GM19328 (cell line): ENCODE measurements around the gene GAST.
"Not testable (repeated sequence)": the region's sequence is repeated elsewhere in the genome, so short reads cannot be mapped to it uniquely, and the experiment has no call there.

ENCODE experiments used
- ATAC-seq: cut with Tn5 transposase; IDR thresholded peaks from one replicate; pipeline ENCODE4 v1.9.1; 2021; ENCODE audit warnings: mild to moderate bottlenecking, moderate library complexity; ENCODE audit not compliant: unreplicated experiment

GAST gene

GRCh38 chr17:41711669-41712400, at the start of gene GAST:
TSS of gene GAST (plus strand) at chr17:41712331. CDS start at chr17:41715437, 3,106 bp downstream.
- no peak for ATAC-seq

- no peak for ATAC-seq
These were observed 48.5 kb upstream of the GAST start for GRCh38 chr17:41663451-41664171.

GRCh38 chr17:41664172-41664457, 48.0 kb upstream of the GAST start:
- ATAC-seq, result no peak

- no peak for ATAC-seq
These were observed 47.3 kb upstream of the GAST start for GRCh38 chr17:41664587-41665565.

- ATAC-seq, result peak; percentile 61
These were observed 46.4 kb upstream of the GAST start for GRCh38 chr17:41665566-41666236.

GRCh38 chr17:41666237-41666641, 45.9 kb upstream of the GAST start:
- ATAC-seq, result peak; percentile 16

- ATAC-seq, result peak; percentile 36
These were observed 45.3 kb upstream of the GAST start for GRCh38 chr17:41666708-41667279.

GRCh38 chr17:41667280-41668041, 44.7 kb upstream of the GAST start:
- no peak for ATAC-seq

- ATAC-seq, result no peak
These were observed 40.0 kb upstream of the GAST start for GRCh38 chr17:41672153-41672552.

GRCh38 chr17:41675157-41676057, 36.7 kb upstream of the GAST start:
- ATAC-seq, result not testable (repeated sequence)

GRCh38 chr17:41676058-41676419, 36.1 kb upstream of the GAST start:
- no peak for ATAC-seq

GRCh38 chr17:41678411-41678906, 33.7 kb upstream of the GAST start:
- no peak for ATAC-seq

GRCh38 chr17:41678907-41679739, 33.0 kb upstream of the GAST start:
- ATAC-seq, result no peak

- ATAC-seq, result no peak
These were observed 32.2 kb upstream of the GAST start for GRCh38 chr17:41679740-41680425.

GRCh38 chr17:41680426-41681040, 31.6 kb upstream of the GAST start:
- ATAC-seq, result no peak

GRCh38 chr17:41681776-41682175, 30.4 kb upstream of the GAST start:
- no peak for ATAC-seq

- ATAC-seq, result no peak
These were observed 29.5 kb upstream of the GAST start for GRCh38 chr17:41682631-41683030.
